Uterus (tissue), 4 donors: ENCODE measurements around the gene SLC5A4. TPM values are rescaled to one million over a fixed set of nuclear protein-coding genes. Genes with fewer than 3 reads are reported as not detected.

Source experiments
- DNase-seq, 2 donors: peaks; one replicate each; pipeline ENCODE4 v3.0.0-alpha.2; 2019 to 2020
- H3K27ac ChIP-seq, 2 donors: fragments of 200-600 bp; sonication (generic); 1 replicate in 1 of 2; 2 replicates in 1 of 2; pipeline ENCODE4 v1.5.1; 2016 to 2018
- H3K27me3 ChIP-seq, 2 donors: fragments of 200-600 bp; sonication (generic); one replicate each; pipeline ENCODE4 v1.5.1; 2018 to 2019; ENCODE audit warnings: control low read depth in 1 of 2
- H3K36me3 ChIP-seq, 2 donors: fragments of 200-600 bp; sonication (generic); one replicate each; pipeline ENCODE4 v1.5.1; 2019; ENCODE audit warnings: control low read depth in 1 of 2
- H3K4me1 ChIP-seq, 2 donors: fragments of 200-600 bp; sonication (generic); one replicate each; pipeline ENCODE4 v1.5.1; 2018 to 2019; ENCODE audit warnings: control low read depth in 1 of 2
- H3K4me3 ChIP-seq, 2 donors: fragments of 200-600 bp; sonication (generic); 1 replicate in 1 of 2; 2 replicates in 1 of 2; pipeline ENCODE4 v1.5.1; 2018 to 2019; ENCODE audit warnings: mild to moderate bottlenecking in 1 of 2
- H3K9me3 ChIP-seq, 2 donors: fragments of 200-600 bp; sonication (generic); one replicate each; pipeline ENCODE4 v1.5.1; 2019; ENCODE audit warnings: control low read depth in 1 of 2
- POLR2A ChIP-seq, 2 donors: fragments of 450-650 bp; IDR thresholded peaks; one replicate each; pipeline ENCODE4 v1.6.1; 2016; ENCODE audit warnings: antibody characterized with exemption in 2 of 2, mild to moderate bottlenecking in 1 of 2, moderate library complexity in 1 of 2
- intact Hi-C: fragments of 100-400 bp; cut with DNase I; formaldehyde crosslinking; loops from one replicate; pipeline ENCODE4 v1.15.1; 2023; ENCODE audit warnings: low total_unique reads
- total RNA-seq, 4 donors: library from RNA; depleted of rRNA in 3 of 4; stranded (reverse); fragments of >200 nt in 3 of 4; gene quantifications; one replicate each; pipeline versions ENCODE4 v1.1.0 to v1.2.4, GENCODE V29; 2014 to 2023
- TF ChIP-seq, protein P1 (sequence below), 4 experiments: fragments of 200-600 bp in 2 of 4; fragments of 450-650 bp in 2 of 4; sonication (generic) in 2 of 4; IDR thresholded peaks; one replicate each; pipeline ENCODE4 v1.5.1; 2016 to 2019; ENCODE audit warnings: antibody characterized with exemption in 4 of 4, mild to moderate bottlenecking in 2 of 4, moderate library complexity in 1 of 4
- donor health status: DM: yes; HTN: yes; CAD: no.

SLC5A4 gene
- total RNA-seq, 4 donors from 2014 or later = 4.7 to 4.9 TPM; not detected in 2

DNA sequence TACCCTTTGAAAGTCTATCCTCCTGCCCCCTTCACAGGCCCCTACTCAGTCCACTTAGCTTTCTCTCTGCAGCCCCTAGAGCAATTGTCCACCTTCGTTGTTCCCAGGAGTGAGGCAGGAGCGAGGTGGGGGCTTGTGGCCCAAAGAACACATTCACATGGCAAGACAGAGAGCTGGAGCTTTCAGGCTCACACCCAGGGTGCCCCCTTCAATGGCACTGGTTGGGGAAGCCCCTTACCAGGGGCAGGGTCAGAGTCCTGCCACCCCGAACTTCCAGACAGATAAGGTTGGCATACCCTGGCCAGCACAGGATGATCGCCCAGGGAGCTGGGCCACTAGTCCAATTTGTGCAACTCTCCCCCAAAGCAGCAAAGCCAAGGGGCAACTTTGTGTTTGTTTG lies 6.2 kb upstream of the SLC5A4 start:
- TF ChIP-seq POLR2A (IDR thresholded peaks at IDR 0.05) = no peak
- TF ChIP-seq, protein P1, sequence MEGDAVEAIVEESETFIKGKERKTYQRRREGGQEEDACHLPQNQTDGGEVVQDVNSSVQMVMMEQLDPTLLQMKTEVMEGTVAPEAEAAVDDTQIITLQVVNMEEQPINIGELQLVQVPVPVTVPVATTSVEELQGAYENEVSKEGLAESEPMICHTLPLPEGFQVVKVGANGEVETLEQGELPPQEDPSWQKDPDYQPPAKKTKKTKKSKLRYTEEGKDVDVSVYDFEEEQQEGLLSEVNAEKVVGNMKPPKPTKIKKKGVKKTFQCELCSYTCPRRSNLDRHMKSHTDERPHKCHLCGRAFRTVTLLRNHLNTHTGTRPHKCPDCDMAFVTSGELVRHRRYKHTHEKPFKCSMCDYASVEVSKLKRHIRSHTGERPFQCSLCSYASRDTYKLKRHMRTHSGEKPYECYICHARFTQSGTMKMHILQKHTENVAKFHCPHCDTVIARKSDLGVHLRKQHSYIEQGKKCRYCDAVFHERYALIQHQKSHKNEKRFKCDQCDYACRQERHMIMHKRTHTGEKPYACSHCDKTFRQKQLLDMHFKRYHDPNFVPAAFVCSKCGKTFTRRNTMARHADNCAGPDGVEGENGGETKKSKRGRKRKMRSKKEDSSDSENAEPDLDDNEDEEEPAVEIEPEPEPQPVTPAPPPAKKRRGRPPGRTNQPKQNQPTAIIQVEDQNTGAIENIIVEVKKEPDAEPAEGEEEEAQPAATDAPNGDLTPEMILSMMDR (IDR thresholded peaks at IDR 0.05) = no peak
- DNase-seq = no peak
- H3K27me3 ChIP-seq = no peaks in the 10 kb centered on the region
- H3K27ac ChIP-seq = no peak overlapping the region
- no peaks in the 10 kb centered on the region for H3K9me3 ChIP-seq
- no peak overlapping the region for H3K4me3 ChIP-seq
- intact Hi-C loops = no loop called here
- H3K36me3 ChIP-seq = no peaks in the 10 kb centered on the region
- no peaks in the 10 kb centered on the region for H3K4me1 ChIP-seq

DNA sequence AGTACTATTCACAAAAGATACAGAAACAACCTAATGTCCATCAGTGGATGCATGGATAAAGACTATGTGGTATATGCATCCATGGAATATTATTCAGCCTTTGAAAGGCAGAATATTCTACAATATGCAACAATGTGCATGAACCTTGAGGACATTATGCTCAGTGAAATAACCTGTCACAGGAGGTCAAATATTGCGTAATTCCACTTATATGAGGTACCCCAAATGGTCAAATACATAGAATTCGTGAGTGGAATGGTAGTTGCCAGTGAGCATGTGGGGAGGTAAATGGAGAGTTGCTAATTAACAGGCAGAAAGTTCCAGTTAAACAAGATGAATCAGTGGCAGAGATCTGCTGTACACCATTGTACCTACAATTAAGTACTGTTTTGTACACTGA lies 3.6 kb upstream of the SLC5A4 start:
- no peaks in the 10 kb centered on the region for H3K27me3 ChIP-seq
- TF ChIP-seq, protein P1 (IDR thresholded peaks at IDR 0.05) = no peak
- no peak for TF ChIP-seq POLR2A (IDR thresholded peaks at IDR 0.05)

DNA sequence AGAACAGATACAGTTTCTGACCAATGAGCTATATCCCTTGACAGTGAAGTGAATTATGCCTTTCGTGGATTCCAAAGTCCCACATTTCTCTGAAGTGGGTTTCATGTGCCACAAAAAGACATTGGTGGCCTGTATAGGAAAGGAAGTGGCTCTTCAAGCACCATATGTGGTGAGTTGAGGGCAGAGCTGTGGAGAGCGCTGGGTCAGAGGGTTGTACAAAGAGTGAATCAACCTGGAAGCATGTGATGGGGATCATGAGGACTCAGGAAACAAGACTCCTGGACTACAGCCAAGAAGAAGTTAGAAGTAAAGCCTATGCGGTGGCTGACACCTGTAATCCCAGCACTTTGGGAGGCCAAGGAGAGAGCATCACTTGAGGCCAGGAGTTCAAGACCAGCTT lies 579 bp upstream of the SLC5A4 start:
- no peaks in the 10 kb centered on the region for H3K9me3 ChIP-seq
- no peaks in the 10 kb centered on the region for H3K27me3 ChIP-seq
- TF ChIP-seq, protein P1 (IDR thresholded peaks at IDR 0.05) = no peak
- TF ChIP-seq POLR2A (IDR thresholded peaks at IDR 0.05) = no peak
- H3K36me3 ChIP-seq = no peaks in the 10 kb centered on the region
- DNase-seq = no peak
- H3K27ac ChIP-seq = no peak overlapping the region
- H3K4me3 ChIP-seq = no peak overlapping the region
- intact Hi-C loops = no loop called here
- no peaks in the 10 kb centered on the region for H3K4me1 ChIP-seq

More for the DNA sequence above, 3.6 kb upstream of the SLC5A4 start:
- DNase-seq = no peak
- intact Hi-C loops = no loop called here
- Histone ChIP-seq H3K9me3 (no peaks in the 10 kb centered on the region), H3K4me3 (no peak overlapping the region), H3K4me1 (no peaks in the 10 kb centered on the region), H3K27ac (no peak overlapping the region), H3K36me3 (no peaks in the 10 kb centered on the region)

DNA sequence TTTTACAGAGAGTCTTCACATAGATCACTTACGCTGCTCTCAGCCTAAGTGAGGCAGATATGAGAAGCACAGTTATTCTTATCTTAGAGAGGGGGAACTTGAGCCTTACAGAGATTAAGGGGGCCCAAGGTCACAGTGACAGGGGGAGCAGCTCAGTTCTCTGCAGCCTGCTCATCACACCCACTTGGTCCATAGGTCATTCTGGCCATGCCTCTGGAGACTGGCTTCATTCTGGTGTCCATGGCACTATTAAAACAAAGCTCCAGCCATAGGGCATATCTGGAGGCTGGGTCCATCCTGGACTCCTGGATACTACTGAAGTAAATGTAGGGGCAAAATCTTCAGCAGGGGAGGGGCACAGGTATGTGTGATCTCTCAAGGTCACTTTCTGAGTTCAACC lies 5.9 kb downstream of the SLC5A4 start:
- Histone ChIP-seq H3K27ac (no peak overlapping the region), H3K27me3 (no peaks in the 10 kb centered on the region), H3K9me3 (no peaks in the 10 kb centered on the region), H3K36me3 (no peaks in the 10 kb centered on the region), H3K4me3 (no peak overlapping the region), H3K4me1 (no peaks in the 10 kb centered on the region)
- no peak for DNase-seq
- intact Hi-C loops = no loop called here
- TF ChIP-seq, protein P1 (IDR thresholded peaks at IDR 0.05) = no peak
- no peak for TF ChIP-seq POLR2A (IDR thresholded peaks at IDR 0.05)

DNA sequence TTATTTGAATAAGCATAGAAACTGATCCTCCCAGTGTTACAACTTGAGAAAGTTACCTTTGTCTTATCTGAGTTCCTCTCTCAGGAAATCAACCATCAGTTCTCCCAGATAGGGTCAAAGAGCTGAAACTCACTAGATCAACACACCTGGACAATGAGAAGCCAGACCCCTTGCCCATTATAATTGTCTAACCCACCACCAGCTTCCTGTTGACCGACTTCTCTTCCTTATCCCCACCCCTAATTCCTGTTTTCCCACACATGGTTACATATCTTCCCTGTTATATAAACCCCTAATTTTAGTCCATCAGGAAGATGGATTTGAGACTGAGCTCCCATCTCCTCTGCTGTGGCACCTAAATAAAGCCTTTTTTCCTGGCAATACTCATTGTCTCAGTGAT lies 6.9 kb downstream of the SLC5A4 start:
- no peaks in the 10 kb centered on the region for H3K4me1 ChIP-seq
- no peak overlapping the region for H3K27ac ChIP-seq
- DNase-seq = no peak
- no peak overlapping the region for H3K4me3 ChIP-seq
- intact Hi-C loops = no loop called here
- H3K27me3 ChIP-seq = no peaks in the 10 kb centered on the region
- H3K9me3 ChIP-seq = no peaks in the 10 kb centered on the region
- no peaks in the 10 kb centered on the region for H3K36me3 ChIP-seq
- TF ChIP-seq, protein P1 (IDR thresholded peaks at IDR 0.05) = no peak
- TF ChIP-seq POLR2A (IDR thresholded peaks at IDR 0.05) = no peak
